Activated CD4-positive, alpha-beta T cell treated with anti-CD3 and anti-CD28 coated beads, Interleukin-10, Interleukin-2, amounts not matched to agents 100 ng/mL and 50 ng/mL, durations not matched to agents 16 hours and 8 hours (primary cell): ENCODE data around the gene TMEM72.

ENCODE experiments used
- DNase-seq: peaks from one replicate; pipeline ENCODE4 v3.0.0-alpha.2; 2020

Gene TMEM72

DNA sequence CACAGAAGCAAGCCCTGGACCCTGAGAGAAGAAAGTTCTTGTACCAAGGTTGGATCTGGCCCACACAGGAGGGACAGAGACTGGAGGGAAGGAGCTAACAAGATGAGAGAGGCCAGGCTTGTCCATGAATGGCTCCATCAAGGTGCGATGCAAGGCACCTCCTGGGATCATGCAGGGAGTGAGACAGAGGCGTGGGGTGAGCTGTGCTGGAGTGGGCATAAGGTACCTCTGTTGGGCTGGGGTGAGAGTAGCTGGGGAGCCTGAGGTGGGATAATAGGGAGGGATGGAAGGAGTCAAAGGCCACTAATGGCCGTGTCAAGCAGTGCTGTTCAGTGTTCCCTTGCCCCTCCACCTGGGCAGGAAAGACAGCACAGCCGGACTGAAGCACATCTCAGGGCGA, 9.9 kb downstream of the TMEM72 start:
- DNase-seq, result no peak

GRCh38 chr10:44921506-44921905, 10.4 kb downstream of the TMEM72 start:
- no peak for DNase-seq

DNA sequence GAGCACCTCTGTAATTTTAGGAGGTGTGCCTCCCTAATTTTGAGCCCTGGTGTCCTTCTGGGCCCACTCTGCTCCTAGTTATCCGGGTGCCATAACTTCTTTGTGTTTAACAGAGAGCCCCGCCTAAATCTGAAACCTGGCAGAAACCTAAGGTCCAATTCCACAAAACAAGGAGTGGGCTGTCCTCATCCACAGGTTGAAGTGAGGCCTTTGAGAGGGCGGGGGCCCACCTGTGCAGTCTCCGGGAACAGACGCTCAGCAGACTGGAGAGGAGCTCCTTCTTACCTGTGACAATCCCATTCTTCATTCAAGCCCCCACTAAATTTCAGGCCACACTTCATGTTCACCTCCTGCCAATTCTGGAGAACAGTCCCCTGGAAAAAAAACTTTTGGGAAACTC, 10.9 kb downstream of the TMEM72 start:
- DNase-seq, result no peak

DNA sequence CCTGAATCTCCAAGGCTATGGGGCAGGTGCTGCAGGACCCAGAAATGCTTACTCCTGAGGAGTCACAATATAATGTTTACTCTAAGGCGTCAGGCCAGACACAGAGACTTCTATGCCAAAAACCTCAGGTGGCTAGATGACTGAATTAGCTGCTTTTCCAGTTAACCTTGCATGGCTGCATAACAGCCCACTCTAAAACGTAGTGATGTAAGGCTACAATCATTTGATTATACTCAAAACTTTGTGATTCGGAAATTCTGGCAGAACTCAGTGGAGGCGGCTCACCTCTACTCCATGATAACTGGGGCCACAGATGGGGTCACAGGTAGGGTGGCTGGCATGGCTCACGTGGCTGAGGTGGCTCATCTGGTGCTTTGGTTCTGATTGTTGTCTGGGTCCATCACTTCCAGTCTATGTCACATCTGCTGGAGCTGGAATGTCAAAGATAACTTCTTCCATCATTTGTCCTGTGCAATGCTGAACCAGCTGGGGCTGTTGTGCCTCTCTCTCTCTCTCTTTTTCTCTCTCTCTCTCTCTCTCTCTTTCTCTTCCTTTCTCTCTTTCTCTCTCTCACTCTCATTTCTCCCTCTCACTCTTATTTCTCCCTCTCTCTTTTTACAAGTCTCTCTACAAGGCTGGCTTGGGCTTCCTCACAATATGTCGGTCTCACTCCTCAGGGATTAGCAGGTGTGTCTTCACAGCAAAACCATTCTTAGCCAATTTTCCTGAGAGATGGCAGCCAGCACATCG, 11.8 kb downstream of the TMEM72 start:
- DNase-seq, result no peak

DNA sequence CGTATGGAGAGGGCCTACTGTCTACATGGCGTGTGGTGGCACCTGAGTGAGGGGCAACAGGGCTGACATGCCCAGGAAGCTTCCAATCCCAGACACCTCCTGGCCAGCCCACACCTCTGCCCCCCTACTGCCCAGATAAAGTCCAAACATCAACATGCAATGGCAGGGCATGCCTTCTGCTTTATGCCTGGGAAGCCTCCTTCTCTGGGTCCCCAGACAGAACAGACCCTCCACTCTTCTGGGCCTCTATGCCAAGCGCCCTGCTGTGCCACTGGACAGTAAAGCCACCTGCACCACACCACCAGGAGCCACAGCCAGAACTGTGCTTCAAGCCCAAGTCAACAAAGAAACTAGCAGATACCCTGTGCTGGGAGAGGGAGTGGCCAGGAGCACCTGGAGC, 12.5 kb downstream of the TMEM72 start:
- DNase-seq, result no peak

DNA sequence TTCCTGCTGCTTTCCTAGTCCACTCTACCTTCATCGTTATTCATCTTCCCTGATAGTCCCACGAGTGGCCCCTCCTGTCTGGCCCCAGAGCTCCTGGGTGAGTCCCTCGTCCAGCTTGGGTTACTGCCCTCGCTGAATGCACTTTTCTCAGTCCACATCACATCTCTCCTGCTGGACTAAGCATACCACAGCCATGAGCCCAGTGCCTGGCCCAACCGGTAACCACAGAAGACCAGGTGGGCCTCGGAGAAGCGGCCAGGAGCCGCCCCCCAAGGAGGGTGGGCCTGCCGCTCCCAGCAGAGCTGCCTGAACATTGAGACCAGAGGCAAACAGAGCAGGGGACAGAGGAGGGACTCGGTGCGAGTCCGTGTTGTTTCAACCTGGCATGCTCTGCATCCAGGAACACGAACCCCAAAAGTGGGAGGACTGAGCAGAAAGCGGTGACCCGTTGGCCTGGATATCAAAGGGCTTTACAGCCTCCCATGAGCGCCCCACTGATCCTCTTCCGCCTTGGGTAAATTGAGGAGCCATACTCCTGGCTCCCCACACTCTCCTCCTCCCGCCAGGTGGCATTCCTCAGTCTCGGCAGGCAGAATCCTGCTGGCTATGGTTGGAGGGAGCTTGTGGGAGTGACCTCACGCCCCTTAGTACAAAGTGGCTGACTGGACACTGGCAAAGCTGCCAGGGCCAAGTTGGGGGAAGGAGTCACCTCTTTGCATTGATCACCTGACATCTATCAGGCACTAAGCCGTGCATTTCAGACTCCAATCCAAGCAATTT, 13.3 kb downstream of the TMEM72 start:
- DNase-seq, result no peak

GRCh38 chr10:44925224-44925623, 14.1 kb downstream of the TMEM72 start:
- DNase-seq, result no peak

GRCh38 chr10:44925811-44926750, 14.9 kb downstream of the TMEM72 start:
- no peak for DNase-seq

- no peak for DNase-seq
These were observed 15.7 kb downstream of the TMEM72 start for GRCh38 chr10:44926751-44927351.

- no peak for DNase-seq
These were observed 16.2 kb downstream of the TMEM72 start for GRCh38 chr10:44927352-44927751.

DNA sequence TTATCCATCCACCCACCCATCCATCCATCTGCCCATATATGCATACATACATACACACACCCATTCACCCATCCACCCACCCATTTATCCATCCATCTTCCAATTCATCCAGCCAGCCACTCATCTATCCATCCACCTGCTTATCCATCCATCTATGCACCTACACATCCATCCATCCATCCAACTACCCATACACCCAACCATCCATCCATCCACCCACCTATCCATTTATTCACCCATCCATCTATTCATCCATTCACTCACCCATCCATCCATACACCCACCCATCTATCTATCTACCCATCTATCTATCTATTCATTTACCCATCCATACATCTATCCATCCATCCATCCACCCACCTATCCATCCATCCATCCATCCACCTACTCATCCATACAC, 17.3 kb downstream of the TMEM72 start:
- DNase-seq, result no peak

GRCh38 chr10:44929356-44930255, 18.5 kb downstream of the TMEM72 start:
- DNase-seq, result no peak

GRCh38 chr10:44930904-44931620, 19.9 kb downstream of the TMEM72 start:
- DNase-seq, result no peak

DNA sequence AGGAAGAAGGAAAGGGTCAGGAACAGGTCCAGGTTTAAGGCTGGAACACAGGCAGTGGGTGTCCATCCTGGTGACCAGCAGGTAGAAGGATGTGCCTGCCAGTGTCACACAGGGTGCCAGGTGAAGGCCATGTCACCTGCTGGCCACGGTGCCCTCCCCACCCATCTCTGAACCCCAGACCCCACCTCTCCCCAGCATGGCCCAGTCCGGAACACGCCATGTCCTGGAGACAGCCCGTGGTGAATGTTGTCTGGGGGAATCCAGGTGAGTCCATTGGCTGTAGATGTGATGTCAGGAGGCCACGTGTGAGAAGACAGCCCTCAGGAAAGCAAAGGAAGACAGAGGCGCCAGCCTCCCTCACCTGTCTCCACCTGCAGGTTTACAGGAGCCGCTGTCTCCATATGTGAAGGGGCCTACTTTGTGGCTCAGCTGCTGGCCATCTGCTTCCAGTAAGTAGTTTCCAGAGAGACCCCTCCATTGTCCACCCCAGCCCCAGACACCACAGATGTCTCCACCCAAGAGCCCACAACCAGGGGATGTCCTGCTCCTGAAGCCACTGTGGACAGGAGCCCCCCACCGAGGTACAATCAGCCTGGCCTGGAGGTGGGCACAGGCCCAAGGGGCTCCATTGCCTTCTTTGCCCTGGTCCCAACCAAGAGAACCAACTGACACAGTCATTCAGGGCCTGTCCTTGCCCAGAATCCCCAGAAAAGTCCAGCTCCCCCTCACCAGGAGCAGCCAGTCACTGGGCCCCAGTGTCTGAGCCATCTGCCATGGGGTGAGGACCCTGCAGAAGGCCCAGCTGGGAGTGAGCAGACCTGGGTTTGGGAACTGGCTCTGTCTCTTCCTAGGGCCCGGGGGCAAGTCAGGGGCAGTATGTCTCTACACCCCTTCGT, 20.7 kb downstream of the TMEM72 start:
- no peak for DNase-seq

- peak; percentile 82 for DNase-seq
These were observed 21.6 kb downstream of the TMEM72 start for GRCh38 chr10:44932517-44933450.

GRCh38 chr10:44933451-44934321, 22.5 kb downstream of the TMEM72 start:
- no peak for DNase-seq

DNA sequence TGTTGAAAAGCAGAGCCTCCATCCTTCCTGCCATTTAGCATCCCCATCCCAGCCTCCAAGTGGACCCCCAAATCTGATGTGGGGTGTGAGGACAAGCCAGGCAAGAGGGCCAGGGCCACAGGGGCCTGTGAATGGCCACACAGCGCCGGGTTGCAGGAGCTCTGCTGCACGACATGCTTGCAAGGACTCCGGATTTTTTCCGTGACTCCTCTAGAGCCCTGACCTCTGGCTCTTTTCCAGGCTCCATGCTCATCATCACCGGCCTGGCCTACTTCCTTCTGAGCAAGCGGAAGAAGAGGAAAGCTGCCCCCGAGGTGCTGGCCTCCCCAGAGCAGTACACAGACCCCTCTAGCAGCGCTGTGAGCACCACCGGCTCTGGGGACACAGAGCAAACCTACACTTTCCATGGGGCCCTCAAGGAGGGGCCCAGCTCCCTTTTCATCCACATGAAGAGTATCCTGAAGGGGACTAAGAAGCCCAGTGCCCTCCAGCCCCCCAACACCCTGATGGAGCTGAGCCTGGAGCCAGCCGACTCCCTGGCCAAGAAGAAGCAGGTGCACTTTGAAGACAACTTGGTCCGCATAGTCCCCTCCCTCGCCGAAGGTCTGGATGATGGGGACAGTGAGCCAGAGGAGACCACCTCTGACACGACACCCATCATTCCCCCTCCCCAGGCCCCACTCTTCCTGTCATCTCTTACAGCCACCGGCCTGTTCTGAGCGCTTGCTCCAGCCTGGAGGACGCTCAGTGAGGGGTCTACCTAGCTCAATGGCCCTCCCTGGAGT, 23.5 kb downstream of the TMEM72 start:
- no peak for DNase-seq
